ENCODE measurements around the gene TTYH1.
"Not testable (repeated sequence)": the region's sequence is repeated elsewhere in the genome, so short reads cannot be mapped to it uniquely, and the experiment has no call there.

TTYH1 gene

DNA sequence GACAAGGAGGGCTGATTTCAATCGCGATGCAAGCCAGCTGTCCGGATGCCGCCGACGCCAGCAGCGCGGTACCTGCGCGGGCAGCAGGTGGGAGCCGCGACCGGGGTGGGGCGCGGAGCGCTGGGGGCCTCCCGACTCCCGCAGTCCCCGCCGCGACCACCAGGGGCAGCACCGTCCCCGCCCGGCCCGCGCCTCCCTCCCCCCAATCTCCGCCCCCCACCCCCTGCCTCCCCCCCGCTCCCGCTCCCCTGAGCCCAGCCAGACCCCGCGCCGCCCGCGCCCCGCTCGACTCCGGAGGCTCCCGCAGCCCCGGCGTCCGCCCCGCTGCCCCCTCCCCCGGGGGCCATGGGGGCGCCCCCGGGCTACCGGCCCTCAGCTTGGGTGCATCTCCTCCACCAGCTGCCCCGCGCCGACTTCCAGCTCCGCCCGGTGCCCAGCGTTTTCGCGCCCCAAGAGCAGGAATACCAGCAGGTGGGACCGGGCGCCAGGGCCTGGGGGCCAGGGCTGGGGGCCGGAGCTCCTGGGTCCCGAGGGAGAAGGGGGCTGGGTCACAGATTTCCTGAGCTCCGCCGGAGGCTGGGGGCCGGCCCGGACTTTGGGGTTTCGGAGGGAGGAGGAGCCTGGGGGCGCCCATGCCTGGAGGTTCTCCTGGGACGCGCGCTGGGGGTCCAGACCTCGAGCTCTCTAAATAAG lies at the start of gene TTYH1:
TSS of gene TTYH1 (plus strand) at position 257 of the 693 bp plus-strand sequence. CDS start at position 346, 89 bp downstream.
- DNase-seq, result peak in 1 of 2 experiments; percentile 47

DNA sequence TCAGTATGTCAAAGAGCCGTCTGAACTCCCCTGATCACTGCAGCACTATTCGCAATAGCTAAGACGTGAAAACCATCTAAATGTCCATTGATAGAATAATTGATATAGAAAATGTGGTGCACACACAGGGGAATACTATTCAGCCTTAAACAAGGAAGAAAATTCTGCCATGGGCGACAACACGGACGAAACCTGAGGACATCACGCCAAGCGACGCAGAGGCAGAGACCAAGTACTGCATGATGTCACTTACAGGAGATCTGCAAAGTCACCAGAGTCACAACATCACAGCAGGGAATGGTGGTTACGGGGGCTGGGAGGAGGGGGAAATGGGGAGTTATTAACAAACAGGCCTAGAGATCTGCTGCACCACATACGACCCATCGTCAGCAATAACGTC lies 49.5 kb upstream of the TTYH1 start:
- not testable (repeated sequence) for DNase-seq

GRCh38 chr19:54366811-54367210 lies 48.5 kb upstream of the TTYH1 start:
- DNase-seq, result no peak

- no peak for DNase-seq
Measured at GRCh38 chr19:54369082-54369687, 46.1 kb upstream of the TTYH1 start.

GRCh38 chr19:54369688-54370433 lies 45.4 kb upstream of the TTYH1 start:
- DNase-seq, result not testable (repeated sequence)

- not testable (repeated sequence) for DNase-seq
Measured at GRCh38 chr19:54370434-54370796, 44.8 kb upstream of the TTYH1 start.

- DNase-seq, result not testable (repeated sequence)
Measured at GRCh38 chr19:54371453-54371852, 43.8 kb upstream of the TTYH1 start.

GRCh38 chr19:54373781-54374631 lies 41.3 kb upstream of the TTYH1 start:
- DNase-seq, result no peak

GRCh38 chr19:54375181-54375938 lies 39.9 kb upstream of the TTYH1 start:
- not testable (repeated sequence) for DNase-seq

GRCh38 chr19:54376610-54377285 lies 38.5 kb upstream of the TTYH1 start:
- no peak for DNase-seq

GRCh38 chr19:54379187-54379678 lies 36.0 kb upstream of the TTYH1 start:
- no peak for DNase-seq

- no peak for DNase-seq
Measured at GRCh38 chr19:54380897-54381296, 34.4 kb upstream of the TTYH1 start.

GRCh38 chr19:54382041-54382440 lies 33.2 kb upstream of the TTYH1 start:
- DNase-seq, result not testable (repeated sequence)

GRCh38 chr19:54383330-54383729 lies 31.9 kb upstream of the TTYH1 start:
- DNase-seq, result no peak

DNA sequence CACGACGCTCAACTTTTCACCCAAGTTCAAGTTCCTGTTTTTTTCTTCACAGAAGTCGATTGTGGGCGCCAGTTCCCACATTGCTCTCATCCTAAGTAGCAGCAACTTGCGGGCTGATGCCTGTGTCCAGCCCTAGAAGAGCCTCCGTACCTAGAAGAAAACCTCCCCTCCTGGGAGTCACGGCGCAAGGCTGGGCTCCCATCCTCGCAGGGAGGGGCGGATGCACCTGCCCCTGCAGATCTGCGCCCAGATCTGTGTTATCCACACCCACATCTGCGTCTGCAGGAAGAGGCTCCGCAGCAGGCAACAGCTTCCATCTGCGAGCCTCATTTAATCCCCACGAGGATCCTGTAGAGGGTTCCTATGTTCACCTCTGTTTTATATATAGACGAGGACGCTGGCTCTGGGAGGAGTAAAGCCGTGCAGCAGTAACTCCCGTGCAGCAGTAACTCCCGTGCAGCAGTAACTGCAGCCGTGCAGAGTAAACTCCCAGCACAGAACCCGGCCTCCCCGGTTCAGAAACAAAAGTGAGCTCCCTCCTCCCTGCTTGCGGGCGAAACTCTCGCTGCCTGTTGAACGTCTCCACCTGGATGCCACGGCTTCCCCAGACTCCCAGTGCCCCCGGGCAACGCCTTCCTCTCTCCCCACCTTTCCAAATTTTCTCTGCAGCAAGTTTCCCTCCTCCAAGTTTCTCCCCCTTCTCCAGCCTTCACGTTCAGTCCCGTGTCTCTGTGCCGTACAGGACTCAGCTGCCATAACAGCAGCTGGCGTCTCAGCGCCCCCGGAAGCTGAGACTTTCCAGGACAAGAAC lies 27.1 kb upstream of the TTYH1 start:
- DNase-seq, result peak in 1 of 2 experiments; percentile 49

DNA sequence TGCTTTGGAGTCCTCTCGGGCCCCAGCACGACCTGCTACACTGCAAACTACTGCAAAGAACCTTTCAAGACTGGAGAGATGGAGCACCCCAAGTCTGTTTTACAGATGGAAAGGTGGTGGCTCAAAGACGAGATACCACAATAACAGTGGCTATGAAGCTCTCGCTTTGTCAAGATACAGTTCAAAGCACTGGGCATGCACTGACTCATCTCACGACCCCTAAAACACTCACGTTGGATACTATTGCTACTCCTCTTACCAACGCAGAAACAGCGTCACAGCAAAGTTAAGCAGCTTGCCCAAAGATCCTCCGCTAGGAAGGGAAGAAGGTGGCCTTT lies 26.5 kb upstream of the TTYH1 start:
- DNase-seq, result no peak

GRCh38 chr19:54389553-54389952 lies 25.7 kb upstream of the TTYH1 start:
- no peak for DNase-seq

DNA sequence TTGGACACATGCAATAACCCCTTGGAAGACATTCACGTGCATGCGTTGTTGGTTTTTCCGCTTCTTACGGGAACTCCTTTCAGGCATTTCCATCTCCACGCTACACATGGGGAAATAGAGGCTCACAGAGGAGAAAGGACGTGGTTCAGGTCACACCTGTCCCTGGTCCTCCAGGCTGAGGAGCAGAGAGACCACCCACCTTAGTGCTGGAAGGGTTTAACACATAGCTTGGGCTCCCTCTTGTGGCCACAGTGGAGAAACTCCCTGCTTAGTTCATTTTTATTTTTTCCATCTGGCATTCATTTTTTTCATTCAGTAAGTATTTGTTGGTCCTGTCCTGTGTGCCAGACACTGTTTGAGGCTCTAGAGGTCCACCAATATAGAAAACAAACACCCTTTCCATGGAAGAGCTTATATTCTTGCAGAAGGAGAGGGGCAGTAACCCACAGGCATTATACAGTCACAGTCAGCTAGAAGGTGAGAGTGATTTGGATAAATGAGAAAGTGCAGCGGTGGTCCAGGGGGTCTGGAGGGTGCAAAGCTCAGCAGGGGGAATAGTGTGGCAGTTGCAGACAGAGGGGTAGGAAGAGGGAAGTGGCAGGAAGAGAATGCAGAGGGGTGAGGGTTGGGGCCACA lies 24.2 kb upstream of the TTYH1 start:
- peak; percentile 83 to 91 for DNase-seq

GRCh38 chr19:54391589-54392061 lies 23.6 kb upstream of the TTYH1 start:
- no peak for DNase-seq

DNA sequence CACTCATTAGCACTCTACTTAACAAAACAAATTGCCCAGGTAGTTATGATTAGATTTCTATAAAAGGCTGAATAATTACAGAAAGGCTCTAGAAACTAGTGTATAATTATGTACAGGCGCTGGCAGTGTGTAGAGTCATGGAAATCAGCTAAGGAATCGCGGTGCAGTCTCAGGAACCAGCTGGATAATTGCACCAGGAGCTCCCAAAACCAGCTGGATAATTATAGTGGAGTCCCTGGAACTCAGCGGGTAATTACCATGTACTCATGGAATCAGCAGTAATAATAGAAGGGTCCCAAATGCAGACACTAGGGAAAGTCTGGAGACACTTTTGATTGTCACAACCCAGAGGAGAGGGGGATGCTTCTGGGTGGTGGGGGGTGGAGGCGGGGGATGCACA lies 23.2 kb upstream of the TTYH1 start:
- DNase-seq, result no peak

Data from NCI-H526 (cell line).